DMS153 treated with DMSO at 0.1 percent for 48 hours (cell line): Measurements from ENCODE around the gene DTX2.
"Not testable (repeated sequence)": the region's sequence is repeated elsewhere in the genome, so short reads cannot be mapped to it uniquely, and the experiment has no call there.

Source experiments
- DNase-seq: peaks from one replicate; lab custom pipeline; 2025; ENCODE audit not compliant: unreplicated experiment; lab: John Stamatoyannopoulos, UW

DTX2 gene

DNA sequence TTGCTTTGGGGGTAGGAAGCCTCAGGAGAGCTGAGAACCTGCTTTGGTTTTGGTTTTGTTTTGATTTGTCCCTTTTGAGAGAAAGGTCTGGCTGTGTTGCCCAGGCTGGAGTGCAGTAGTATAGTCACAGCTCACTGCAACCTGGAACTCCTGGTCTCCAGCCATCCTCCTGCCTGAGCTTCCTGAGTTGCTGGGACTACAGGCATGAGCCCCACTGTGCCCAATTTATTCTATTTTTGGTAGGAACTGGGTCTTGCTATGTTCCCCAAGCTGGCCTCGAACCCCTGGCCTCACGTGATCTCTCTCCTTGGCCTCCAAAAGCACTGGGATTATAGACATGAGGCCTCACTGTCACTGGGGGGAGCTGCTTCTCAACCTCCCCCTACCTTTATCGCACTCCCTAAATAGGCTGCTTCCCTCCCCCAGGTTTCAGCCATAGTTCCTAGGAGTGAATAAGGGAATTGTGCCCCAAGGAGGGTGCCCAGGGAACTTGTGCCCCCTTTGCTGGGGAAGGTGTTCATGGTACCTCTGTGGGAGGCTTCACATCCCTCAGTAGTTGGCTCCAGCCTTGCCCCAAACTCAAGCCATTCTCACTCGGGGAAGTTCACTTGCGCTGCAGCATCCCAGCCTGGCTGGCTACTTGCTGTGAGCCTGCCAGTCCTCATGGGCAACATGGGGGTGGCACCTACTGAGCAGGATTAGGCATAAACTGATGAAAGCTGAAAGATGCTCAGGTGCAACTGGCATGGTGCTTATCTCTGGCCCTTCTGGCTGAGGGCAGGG is 18.7 kb upstream of the DTX2 start:
- DNase-seq = not testable (repeated sequence)

DNA sequence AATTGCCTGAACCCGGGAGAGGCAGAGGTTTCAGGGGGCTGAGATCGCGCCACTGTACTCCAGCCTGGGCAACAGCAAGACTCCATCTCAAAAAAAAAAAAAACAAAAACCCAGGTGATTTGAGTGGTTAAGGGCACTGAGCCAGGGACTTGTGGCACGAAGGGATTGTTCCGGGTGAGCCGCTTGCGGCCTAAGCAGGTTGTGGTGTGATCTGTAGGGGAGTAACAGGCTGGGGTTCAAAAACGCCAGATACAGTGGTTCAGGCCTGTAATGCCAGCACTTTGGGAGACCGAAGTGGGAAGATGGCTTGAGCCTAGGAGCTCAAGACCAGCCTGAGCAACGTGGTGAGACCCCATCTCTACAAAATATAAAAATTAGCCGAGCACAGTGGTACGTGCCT is 17.7 kb upstream of the DTX2 start:
- DNase-seq = not testable (repeated sequence)

DNA sequence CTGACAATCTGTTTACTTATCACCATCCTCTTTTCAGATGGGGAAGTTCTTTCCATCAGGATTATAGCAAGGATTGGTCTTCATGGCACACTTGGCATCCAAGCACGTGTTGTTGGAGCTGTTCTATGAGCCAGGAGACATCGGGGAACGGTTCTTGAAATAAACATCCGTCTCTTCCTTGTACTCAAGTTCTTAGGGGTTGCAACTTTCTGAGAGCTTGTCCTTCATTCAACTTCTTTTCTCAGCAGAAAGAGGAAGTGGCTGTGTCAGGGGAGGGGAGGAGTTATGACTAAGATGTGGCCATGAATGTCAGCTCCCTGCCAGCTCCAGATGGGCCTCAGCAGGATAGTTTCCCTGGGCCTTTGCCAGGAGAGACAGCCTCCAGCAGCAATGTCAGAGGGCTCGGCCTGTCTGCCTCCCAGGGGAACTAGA is 15.9 kb upstream of the DTX2 start:
- not testable (repeated sequence) for DNase-seq

DNA sequence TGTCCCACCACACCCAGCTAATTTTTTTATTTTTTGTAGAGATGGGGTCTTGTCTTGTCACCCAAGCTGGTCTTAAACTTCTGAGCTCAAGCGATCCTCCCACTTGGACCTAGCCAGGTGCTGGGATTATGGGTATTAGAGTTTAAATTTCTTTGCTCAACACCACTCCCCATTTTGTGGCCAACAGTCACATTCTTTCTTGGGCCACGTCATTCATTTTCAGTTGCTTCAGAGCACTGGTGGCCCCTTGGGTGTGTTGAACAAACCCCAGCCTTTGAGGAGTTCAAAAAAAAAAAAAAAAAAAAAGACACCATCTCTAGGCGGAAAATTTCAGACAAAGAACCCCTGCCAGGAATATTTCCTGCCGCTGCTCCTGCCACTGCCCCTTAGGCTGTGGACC is 4.5 kb upstream of the DTX2 start:
- DNase-seq = not testable (repeated sequence)

DNA sequence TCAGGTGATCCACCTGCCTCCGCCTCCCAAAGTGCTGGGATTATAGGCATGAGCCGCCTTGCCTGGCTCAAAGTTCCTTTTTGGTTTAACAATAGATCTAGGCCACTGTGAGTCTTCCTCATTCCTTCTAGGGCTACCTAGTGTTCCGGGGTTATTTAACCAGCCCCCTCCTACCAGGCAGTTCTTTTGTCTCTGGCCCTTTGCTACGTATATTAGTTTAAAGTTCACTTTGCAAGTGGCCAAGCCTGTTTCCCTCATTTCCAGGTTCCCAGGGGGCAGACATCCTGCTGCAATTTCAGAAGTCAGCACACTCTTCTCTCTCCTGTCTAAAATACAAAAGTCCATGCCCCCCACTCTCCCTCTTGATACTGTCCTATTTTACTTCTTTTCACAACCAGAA is 3.0 kb upstream of the DTX2 start:
- not testable (repeated sequence) for DNase-seq

DNA sequence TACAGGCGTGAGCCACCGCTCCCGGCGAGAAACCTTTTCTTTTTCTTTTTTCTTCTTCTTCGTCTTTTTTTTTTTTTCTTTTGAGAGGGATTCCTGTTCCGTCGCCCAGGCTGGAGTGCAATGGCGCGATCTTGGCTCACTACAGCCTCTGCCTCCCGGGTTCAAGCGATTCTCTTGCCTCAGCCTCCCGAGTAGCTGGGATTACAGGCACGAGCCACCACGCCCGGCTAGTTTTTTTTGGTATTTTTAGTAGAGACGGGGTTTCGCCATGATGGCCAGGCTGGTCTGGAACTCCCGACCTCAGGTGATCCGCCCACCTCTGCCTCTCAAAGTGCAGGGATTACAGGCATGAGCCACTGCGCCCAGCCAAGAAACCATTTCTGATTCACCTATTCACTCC is 742 bp upstream of the DTX2 start:
- DNase-seq = not testable (repeated sequence)

DNA sequence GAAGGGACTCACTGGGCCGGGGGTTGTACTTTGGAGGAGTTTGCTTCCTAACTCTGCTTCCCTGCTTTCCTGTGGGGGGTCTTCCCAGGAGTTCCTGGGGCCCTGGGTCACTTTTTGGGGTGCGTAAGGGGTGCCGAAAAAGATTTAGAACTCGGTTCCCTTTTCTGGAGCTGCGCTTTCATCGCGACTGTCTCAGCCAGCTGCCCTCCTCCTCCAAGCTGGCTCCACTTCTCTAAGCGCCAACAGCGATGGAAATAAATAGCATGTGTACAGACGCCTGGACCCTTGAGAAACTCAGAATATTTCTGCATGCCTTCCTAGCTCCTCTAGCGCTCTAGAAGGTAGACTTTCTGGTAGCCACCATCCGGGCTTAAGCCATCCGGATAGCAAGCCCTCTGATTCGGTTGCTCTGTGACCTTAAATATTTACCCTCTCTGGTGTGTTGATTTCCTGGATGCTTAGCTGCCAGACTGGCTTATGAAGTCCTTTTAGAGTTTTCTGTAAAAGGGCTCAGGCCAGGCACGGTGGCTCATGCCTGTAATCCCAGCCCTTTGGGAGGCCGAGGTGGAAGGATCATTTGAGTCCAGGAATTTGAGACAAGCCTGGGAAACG is 868 bp downstream of the DTX2 start:
- DNase-seq = not testable (repeated sequence)

DNA sequence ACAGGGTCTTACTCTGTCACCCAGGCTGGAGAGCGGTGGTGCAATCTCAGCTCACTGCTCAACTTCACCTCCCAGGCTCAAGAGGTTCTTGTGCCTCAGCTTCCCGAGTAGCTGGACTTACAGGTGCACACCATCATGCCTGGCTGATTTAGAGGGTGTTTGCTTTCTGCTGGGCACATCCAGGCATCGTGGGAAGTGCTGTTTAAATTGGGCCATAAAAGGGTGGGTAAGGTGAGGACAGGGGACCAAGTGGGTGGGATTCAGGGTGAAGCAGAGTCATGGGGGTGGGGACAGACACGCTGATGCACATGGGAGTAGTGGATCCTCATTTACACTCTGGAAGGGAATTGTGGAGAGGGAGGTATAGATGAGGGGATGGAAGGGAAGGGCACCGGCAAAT is 3.5 kb downstream of the DTX2 start:
- DNase-seq = not testable (repeated sequence)

DNA sequence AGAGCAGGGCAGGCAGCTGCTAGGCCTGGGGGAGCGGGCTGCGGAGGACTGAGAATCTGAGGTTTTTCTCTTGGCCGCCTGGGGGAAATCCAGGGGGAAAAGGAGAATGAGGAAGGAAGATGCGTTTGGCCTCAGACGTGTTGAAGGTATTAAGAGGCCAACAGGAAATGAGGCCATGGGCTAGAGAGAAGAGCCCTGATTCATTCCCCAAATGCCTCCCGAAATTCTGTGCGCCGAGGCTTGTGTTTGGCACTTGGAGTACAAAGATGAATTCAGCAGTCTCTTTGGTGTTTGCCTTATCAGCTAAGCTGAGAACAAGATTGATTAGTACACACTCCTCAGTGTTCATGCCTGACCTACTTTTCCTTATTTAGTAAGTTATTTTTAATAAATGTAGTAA is 4.4 kb downstream of the DTX2 start:
- not testable (repeated sequence) for DNase-seq

DNA sequence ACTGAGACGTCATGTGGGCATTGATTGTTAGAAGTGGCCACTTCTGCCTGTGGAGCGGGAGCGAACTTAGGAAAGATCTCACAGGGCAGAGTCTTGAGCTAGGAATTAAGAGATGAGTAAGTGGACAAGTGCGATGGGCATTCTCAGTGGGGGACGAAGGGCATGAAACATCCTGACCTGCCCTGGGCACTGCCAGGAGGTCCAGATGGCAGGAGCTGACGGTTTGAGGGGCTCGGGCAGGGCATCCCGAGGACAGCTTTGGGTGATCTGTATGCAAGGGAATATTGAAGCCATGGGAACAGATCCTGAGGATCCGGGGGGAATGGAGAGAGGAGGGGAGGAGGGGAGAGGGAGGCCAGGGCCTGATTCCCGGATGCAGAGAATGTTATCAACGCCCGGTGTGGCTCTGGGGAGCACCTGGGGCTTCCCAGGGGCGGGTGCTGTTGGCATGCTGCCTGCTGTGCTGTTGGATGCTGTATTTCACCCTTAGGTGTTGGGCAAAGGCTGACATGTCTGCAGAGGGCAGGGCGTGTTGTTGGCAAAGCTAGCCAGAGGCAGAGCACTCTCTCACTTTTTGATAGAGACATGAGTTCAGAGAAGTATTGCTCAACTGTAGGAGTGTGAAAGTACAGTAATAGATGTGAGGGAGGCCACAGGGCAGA is 6.4 kb downstream of the DTX2 start:
- not testable (repeated sequence) for DNase-seq

DNA sequence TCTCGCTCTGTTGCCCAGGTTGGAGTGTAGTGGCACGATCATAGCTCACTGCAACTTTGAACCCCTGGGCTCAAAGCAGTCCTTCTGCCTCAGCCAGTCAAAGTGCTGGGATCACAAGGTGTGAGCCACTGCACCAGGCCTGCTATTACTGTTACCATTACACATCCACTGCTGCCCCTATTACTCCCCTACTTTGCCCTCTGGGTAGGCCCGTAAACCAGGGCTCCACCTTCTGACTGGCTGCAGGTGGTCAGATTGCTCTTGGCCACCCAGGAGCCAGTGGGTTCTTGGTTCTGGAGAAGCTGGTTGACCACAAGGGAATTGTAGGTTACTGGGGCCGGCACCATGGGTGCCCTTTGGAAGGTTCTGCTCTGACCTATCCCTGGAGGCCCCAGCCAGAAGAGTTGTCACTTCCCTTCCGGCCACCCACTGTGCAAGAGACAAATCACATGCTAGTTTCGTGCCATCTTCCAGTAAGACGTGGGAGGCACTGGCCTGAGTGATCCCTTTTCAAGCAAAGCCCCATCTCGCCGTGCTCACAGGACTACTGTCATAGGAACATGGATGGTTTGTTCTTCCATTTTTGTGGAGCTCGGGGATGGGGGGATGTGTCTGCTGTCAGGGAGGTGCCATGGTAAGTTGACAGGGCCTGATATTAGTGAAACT is 10.2 kb downstream of the DTX2 start:
- DNase-seq = not testable (repeated sequence)

DNA sequence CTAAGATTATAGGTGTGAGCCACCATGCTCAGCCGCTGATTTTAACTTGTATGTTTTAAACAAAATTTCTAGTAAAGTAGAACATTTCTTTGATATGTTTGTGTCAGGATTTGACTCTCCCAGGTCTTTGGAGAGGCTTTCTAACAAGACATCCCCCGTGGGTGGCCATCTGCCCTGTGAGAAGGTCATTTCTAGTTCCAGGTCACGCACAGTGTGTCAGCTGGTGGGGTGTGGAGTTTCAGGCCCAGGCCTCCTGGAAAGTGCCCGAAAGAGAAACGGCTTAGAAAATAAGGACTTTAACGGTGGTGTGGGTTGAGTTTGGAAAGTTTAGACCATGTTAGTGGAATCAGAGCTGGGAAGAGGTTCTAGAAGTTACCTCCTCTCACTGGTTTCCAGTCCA is 11.6 kb downstream of the DTX2 start:
- not testable (repeated sequence) for DNase-seq

DNA sequence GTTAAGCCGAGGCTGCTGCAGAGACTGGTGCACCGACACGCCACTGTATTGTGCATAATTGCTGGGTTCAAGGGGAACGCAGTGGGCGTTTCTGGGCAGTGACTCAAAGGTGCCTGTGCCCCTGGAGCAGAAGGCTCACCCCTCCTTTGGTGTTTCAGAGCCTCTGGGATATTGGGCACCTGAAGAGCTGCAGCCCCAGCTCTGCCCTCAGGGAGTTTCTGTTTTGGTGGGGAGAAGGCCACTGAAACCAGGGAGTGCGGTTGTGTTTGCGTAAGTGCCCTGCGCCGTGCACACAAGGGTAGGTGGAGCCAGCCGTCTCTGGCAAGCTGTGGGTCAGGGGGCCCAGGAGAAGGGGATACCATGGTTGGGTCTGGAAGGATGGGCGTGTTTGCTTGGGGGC is 14.8 kb downstream of the DTX2 start:
- DNase-seq = not testable (repeated sequence)

DNA sequence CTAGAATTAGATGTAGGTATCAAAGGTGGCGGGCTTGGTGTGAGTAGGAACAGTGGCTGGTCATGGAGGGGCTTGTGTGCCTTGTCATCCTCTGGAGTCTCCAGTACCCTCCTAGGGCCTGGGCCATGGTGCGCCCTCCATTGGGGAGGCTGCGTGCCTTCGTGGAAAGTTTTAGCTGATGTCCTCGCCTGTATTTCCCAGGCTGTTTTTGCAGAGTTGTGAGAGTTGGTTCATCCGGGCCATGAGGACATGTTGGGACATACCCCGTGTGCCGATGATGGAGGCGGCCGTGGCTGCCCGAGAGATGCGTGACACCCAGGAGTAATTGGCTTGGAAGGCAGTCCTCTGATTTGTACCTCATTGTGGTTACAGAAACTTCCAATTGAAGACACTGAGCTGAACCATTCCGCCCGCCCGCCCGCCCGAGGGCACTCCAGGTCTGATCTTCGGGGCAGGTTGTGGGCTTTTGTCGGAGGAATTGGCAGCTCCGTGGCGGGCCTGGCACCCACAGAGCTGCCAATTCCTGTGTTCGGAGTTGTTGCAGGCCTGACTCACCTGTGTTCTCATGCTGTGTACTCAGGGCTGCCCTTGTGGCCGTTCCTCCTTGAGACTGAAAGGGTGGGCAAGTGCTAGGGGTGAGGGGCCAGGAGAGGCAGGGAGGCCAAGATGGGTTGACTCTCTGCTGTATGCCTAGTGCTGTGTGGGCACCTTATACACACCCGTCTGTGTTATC is 15.4 kb downstream of the DTX2 start:
- not testable (repeated sequence) for DNase-seq

DNA sequence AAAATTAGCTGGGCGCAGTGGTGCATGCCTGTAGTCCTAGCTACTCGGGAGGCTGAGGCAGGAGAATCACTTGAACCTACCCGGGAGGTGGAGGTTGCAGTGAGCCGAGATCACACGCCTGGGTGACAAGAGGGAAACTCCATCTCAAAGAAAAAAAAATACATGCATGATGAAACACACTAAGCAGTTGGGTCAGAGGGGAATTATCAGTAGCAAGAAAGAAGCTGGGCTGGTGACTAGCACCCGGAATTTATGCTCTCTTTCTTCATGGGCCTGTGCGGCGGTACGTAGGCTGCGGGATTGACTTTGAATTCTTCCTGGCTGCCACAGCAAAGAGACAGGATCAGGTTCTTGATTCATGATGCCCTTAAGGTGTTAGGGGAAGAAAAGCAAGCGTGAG is 18.1 kb downstream of the DTX2 start:
- DNase-seq = not testable (repeated sequence)

DNA sequence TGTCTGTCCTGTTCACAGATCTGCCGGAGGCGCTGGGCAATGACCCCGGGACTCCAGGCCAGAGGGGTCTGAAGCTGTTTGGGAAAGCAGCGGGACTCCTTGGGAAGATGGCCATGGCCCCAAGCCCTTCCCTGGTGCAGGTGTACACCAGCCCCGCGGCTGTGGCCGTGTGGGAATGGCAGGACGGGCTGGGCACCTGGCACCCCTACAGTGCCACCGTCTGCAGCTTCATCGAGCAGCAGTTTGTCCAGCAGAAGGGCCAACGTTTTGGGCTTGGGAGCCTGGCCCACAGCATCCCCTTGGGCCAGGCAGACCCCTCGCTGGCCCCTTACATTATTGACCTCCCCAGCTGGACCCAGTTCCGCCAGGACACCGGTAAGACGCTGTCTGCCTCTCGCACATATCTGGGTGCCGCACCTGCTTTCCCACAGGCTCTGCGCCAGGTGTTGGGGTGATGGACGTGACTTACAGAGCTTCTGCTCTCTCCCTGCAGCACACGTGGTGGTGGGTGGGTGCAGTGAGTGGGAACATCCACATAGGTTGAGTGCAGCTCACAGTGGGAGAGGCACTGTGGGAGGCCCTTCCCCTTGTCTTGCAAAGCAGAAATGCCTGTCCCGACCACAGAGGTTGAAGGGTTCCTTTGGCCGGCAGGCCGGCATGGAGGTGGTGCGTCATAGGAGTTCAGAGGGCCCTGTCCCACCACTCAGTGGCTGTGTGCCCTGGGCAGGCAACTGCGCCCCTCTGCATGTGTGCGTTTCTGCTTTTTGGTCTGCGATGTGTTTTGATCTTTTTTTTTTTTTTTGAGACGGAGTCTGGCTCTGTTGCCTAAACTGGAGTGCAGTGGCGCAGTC is 19.1 kb downstream of the DTX2 start:
- DNase-seq = not testable (repeated sequence)

DNA sequence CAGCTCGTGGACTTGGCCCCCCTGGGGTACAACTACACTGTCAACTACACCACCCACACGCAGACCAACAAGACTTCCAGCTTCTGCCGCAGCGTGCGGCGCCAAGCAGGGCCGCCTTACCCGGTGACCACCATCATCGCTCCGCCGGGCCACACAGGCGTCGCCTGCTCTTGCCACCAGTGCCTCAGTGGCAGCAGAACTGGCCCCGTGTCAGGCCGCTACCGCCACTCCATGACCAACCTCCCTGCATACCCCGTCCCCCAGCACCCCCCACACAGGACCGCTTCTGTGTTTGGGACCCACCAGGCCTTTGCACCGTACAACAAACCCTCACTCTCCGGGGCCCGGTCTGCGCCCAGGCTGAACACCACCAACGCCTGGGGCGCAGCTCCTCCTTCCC is 21.2 kb downstream of the DTX2 start:
- not testable (repeated sequence) for DNase-seq

DNA sequence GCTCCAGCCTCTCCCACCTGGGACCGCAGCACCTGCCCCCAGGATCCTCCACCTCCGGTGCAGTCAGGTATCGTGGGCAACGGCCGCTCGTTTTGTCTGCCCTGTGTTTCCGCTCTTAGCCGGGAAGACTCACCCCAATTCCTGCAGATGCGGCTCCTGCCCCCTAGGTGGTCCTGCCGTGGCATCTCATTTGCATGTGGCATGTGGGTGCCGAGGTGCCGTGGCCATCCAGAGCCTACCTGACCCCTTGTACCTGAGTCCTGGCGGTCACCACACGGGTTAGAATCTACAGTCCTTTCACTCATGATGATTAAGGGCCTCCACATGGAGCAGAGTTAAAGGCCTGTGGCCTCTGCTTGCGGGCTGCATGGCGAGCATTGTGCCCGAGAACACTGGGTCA is 21.6 kb downstream of the DTX2 start:
- DNase-seq = not testable (repeated sequence)

DNA sequence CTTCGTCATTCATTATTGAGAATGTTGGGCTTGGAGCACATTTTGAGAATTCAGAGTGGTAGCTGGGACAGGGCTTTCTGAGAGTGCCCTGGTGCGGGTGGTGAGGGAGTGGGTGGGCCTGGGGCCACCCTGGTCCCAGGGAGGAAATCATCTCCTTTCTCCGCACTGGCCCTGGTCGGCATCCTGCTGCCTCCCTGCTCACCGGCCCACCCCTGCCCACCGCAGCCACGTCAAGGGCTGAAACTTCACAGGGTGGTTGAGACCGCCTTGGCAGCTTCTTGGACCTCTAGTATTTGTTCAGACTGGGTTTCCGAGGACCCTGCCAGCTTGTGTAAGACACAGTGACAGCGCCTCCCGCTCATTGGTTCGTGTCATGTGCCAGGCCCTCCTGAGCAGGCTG is 22.9 kb downstream of the DTX2 start:
- not testable (repeated sequence) for DNase-seq
